Head of caudate nucleus (tissue), 42 donors: ENCODE data around the gene RPL38.

ENCODE experiments used
- DNase-seq, 42 donors: peaks; one replicate each; pipeline versions ENCODE4 v3.0.0 to v3.0.0-alpha.2; 2020 to 2021; ENCODE audit warnings: mixed read lengths in 7 of 42
- intact Hi-C: fragments of 100-400 bp; cut with DNase I; formaldehyde crosslinking; loops from one replicate; pipeline ENCODE4 v1.15.0; 2022

Gene RPL38

DNA sequence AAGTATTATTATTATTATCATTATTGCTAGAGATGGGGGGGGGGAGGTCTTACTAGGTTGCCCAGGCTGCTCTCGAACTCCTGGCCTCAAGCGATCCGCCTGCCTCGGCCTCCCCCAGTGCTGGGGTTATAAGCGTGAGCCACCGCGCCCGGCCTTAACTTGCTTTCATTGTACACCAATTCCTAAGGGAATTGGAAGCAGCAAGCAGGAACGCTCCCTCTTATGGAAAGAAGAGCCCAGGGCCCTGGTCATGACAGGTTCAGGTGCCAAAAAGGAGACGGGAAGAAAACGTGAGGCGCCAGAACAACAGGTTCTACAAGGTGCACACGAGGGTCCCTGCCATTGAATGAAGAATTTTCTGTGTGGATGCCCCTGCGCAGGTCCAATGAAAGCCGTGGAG lies 540 bp upstream of the RPL38 start:
- intact Hi-C loops: no loop called here
- DNase-seq: peak in 14 of 42 donors; percentile 12 to 57 (median 22)

- intact Hi-C loops: no loop called here
- no peak for DNase-seq
These were observed 996 bp downstream of the RPL38 start for GRCh38 chr17:74204474-74204873.

- intact Hi-C loops: loop anchor here (5.0 kb wide), 1 partner anchor 247 kb away; no protein-coding TSS in a partner anchor
- DNase-seq: no peak
These were observed 1.8 kb downstream of the RPL38 start for GRCh38 chr17:74205274-74205673.

DNA sequence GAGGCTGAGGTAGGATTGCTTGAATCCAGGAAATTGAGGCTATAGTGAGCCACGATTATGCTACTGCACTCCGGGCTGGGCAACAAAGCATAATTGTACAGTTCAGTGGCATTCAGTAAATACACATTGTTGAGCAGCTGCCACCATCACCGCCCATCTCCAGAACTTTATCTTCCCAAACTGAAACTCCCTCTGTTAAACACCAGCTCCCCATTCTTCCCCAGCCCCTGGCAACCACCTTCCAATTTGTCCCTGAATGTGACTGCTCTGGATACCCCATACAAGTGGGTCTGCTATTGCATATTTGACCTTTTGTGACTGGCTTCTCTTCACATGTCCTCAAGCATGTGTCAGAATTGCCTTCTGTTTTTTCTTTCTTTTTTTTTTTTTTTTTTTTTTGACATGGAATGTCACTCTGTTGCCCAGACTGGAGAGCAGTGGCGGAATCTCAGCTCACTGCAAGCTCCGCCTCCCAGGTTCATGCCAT lies 2.9 kb downstream of the RPL38 start:
- DNase-seq: peak in 1 of 42 donors; percentile 30

GRCh38 chr17:74210191-74211140 lies 7.0 kb downstream of the RPL38 start:
- DNase-seq: peak; percentile 57 to 94 (median 84)
- intact Hi-C loops: loop anchor here (2.0 to 5.0 kb wide), 3 partner anchors 67 to 152 kb away; partner anchors contain the start of gene BTBD17

More for the DNA sequence above, 2.9 kb downstream of the RPL38 start:
- intact Hi-C loops: loop anchor here (5.0 kb wide), 1 partner anchor 246 kb away; no protein-coding TSS in a partner anchor

- intact Hi-C loops: loop anchor here (2.0 to 5.0 kb wide), 3 partner anchors 66 to 151 kb away; partner anchors contain the start of gene BTBD17
- DNase-seq: peak in 10 of 42 donors; percentile 16 to 55 (median 33)
These were observed 7.8 kb downstream of the RPL38 start for GRCh38 chr17:74211141-74211911.

DNA sequence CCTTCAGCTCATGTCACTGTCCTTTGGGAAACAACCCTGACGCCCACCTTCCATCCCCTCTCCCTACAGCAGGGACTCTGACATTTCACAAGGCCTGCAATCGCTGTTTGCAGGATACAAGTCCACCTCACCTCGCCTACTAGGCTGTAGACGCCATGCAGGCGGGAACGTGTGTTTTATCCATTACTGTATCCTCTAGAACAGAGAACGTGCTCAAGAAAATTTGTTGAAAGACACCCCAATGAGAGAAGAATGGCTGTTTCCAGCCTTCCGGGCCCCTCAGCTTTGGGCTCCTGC lies 8.4 kb downstream of the RPL38 start:
- intact Hi-C loops: loop anchor here (2.0 to 5.0 kb wide), 4 partner anchors 33 to 150 kb away; partner anchors contain the start of gene BTBD17
- peak in 1 of 42 donors; percentile 63 for DNase-seq

- peak in 27 of 42 donors; percentile 23 to 74 (median 46) for DNase-seq
- intact Hi-C loops: loop anchor here (2.0 to 5.0 kb wide), 3 partner anchors 32 to 150 kb away; partner anchors contain the start of gene BTBD17
These were observed 8.9 kb downstream of the RPL38 start for GRCh38 chr17:74212209-74212912.

- intact Hi-C loops: loop anchor here (2.0 to 5.0 kb wide), 3 partner anchors 32 to 149 kb away; partner anchors contain the start of gene BTBD17
- DNase-seq: peak; percentile 81 to 96 (median 92)
These were observed 9.7 kb downstream of the RPL38 start, which contains the start of gene TTYH2 for GRCh38 chr17:74212913-74213791. TTYH2 (plus strand) TSS chr17:74213571; CDS start chr17:74213588, 17 bp downstream.

DNA sequence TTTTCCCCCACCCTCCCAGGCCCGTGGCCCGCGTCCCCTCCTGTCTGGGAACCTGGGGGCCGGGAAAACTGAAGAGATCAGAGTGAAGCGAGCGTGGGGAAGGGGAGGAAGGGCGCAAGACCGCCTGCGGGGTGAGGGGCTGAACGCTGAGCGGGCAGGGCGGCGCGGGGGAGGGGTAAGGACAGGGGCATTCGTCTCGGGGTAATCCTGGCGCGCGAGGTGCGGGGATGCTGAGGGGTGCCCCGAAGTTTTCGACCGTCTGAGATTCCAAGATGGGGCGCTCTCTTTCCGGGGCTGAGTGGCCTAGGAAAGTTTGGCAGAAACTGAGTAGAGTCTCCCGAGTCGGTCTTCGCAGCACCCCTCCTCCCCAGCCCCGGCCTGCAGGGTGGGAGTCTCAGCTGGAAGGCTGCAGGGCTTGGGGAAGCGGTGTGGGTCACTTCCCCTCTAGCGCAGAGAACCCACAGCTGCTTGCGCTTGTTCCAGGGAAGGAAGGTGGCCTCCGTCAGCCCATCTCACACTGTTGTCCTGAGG lies 10.4 kb downstream of the RPL38 start:
- intact Hi-C loops: loop anchor here (2.0 to 5.0 kb wide), 3 partner anchors 31 to 148 kb away; partner anchors contain the start of gene BTBD17
- peak in 36 of 42 donors; percentile 31 to 79 (median 58) for DNase-seq

DNA sequence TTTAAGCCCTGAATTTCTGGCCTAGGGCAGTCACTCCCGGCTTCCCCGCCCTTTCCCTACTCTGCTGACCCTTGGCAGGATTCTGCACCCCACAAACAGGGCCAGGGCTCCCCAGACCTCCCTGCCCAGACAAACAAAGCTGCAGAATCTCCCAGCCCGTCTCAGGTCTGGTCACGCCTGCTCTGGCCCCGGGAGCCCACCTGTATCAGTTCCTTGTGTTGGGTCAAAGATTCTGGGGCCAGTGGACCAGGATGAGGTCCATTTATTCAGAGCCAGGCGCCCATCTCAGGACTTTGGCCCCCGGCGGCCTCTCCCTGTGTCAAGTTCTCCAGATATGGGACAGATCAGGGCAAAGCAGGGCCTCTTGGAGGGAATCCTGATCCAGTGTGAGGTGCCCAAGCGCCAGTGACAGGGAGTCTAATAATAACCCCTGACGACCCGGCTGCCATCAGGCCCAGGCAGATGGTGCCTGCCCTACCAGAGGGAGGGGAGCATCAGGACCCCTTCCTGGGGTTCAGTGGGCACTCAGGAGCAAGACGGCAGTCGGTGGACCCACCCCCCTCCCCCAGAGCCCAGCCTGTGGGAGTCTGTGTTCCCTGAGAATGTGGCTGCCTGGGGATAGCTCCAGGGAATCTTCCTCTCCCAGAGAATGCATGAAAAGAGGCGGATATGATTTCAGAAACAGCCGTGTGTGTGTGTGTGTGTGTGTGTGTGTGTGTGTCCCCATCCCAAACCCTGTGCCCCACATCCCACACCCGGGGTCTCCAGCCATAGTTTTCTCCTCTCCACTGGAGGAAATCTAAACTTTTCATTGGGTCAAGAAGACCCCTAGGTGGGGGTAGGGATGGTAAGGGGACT lies 11.2 kb downstream of the RPL38 start:
- intact Hi-C loops: loop anchor here (5.0 kb wide), 2 partner anchors 63 to 148 kb away; partner anchors contain the start of gene BTBD17

GRCh38 chr17:74215342-74215727 lies 11.9 kb downstream of the RPL38 start:
- DNase-seq: peak in 39 of 42 donors; percentile 41 to 90 (median 70)
- intact Hi-C loops: no loop called here

More for the DNA sequence above, 11.2 kb downstream of the RPL38 start:
- DNase-seq: peak in 2 of 42 donors; percentile 35 to 65

- no peak for DNase-seq
- intact Hi-C loops: no loop called here
These were observed 13.0 kb downstream of the RPL38 start for GRCh38 chr17:74216505-74216904.

DNA sequence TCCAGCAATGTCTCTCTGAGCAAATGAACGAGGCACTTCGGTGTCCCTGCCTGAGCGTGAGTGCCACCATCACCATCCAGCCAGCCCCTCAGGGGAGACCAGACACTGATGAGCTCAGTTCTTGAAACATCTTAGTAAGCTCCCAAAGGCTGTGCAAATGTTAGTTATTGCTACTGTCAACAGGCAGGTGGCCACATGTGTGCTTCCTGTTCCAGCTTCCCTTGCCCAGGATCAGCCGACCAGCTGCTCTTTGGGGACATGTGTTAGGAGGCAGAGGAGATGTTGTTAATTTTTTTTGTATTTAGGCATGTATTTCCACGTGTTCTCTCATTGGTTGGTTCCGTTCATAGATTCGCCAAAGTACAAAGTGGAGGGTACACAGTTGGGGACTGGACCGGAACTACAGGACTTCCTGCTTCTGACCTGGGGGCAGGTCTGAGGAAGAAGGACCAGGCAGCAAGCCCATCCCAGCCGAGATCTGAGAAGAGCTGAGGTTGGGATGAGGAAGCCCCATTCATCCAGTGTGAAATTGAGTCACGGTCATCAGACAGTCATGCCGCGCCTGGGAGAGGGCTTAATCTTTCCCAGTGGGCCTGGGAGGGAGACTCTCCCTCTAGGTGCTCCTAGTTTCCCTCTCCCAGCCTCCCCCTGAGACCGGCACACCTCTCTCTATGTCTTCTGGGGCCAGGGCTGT lies 13.7 kb downstream of the RPL38 start:
- intact Hi-C loops: no loop called here

DNA sequence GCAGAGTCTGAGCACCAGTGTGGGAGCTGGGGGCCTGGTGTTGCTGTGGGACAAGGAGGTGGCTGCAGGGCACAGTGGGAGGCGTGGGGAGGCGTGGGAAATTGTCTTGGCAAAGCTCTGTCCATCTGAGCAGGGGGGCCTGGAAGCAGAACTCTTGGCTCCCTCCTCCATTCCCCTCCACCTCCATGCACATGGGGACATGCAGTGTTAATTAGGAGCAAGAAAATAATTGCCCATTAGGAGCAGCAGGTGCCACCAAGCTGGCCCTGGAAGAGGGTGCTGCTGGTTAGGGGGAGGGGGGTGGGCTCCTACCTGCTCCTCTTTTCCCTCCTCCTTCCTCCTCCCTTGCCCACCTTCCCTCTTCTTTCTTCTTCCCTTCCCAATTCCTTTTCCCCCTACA lies 14.4 kb downstream of the RPL38 start:
- DNase-seq: no peak
- intact Hi-C loops: no loop called here

More for the DNA sequence above, 13.7 kb downstream of the RPL38 start:
- DNase-seq: no peak
